H1 (cell line): ENCODE results near the gene FKBP2. TPM values are rescaled to one million over a fixed set of nuclear protein-coding genes. Genes with fewer than 3 reads are reported as not detected.

ENCODE experiments used
- CTCF ChIA-PET: fragments of 300-600 bp; sonication (Branson Sonifier 250); formaldehyde crosslinking; loops from one replicate; lab custom pipeline; 2021; ENCODE audit not compliant: partially characterized antibody; lab: Charles Lee
- POLR2A ChIA-PET: fragments of 300-600 bp; sonication (Branson Sonifier 250); formaldehyde crosslinking; loops from one replicate; lab custom pipeline; 2021; ENCODE audit warnings: inconsistent platforms; ENCODE audit not compliant: partially characterized antibody; lab: Charles Lee
- DNase-seq, 2 experiments: peaks; one replicate each; pipeline versions ENCODE4 v3.0.0 to v3.0.0-alpha.2; 2010 to 2022; ENCODE audit warnings: low spot score in 2 of 2, low read depth in 1 of 2, mixed read lengths in 1 of 2
- FAIRE-seq: peaks from 2 replicates; lab custom pipeline; 2011; peaks lifted over from hg19 to GRCh38; lab: Jason Lieb, UNC
- H2AFZ ChIP-seq: 2 replicates; pipeline ENCODE4 v1.8.1; 2012; ENCODE audit warnings: low read length, inconsistent platforms
- H2AK5ac ChIP-seq: 2 replicates; pipeline ENCODE4 v1.6.1; 2013; ENCODE audit warnings: low read depth, low read length
- H2BK120ac ChIP-seq: replicated peaks from 2 replicates; pipeline ENCODE3; 2013; ENCODE audit warnings: low read depth, low read length, inconsistent platforms
- H2BK12ac ChIP-seq: 2 replicates; pipeline ENCODE4 v1.6.1; 2013; ENCODE audit warnings: low read depth, low read length
- H2BK15ac ChIP-seq: 2 replicates; pipeline ENCODE4 v1.6.1; 2013; ENCODE audit warnings: low read length
- H2BK20ac ChIP-seq: 2 replicates; pipeline ENCODE4 v1.6.1; 2013; ENCODE audit warnings: low read length
- H2BK5ac ChIP-seq: 2 replicates; pipeline ENCODE4 v1.6.1; 2013; ENCODE audit warnings: low read depth, low read length
- H3K14ac ChIP-seq: 2 replicates; pipeline ENCODE4 v1.6.1; 2013; ENCODE audit warnings: inconsistent platforms; ENCODE audit not compliant: insufficient read length
- H3K18ac ChIP-seq: 2 replicates; pipeline ENCODE4 v1.6.1; 2013; ENCODE audit warnings: low read length; ENCODE audit errors: extremely low read depth
- H3K23ac ChIP-seq: 2 replicates; pipeline ENCODE4 v1.6.1; 2013; ENCODE audit warnings: inconsistent platforms; ENCODE audit not compliant: insufficient read length
- H3K23me2 ChIP-seq: 2 replicates; pipeline ENCODE4 v1.6.1; 2013; ENCODE audit warnings: low read depth, low read length
- H3K27ac ChIP-seq: 2 replicates; pipeline ENCODE4 v1.6.1; 2011; ENCODE audit warnings: low read depth, low read length, inconsistent platforms
- H3K27me3 ChIP-seq, 4 experiments: replicated peaks in 1 of 4; 1 replicate in 1 of 4; 2 replicates in 3 of 4; pipeline versions ENCODE4 v1.6.1 to v1.8.1; 2011 to 2013; ENCODE audit warnings: low read length in 3 of 4, mild to moderate bottlenecking in 3 of 4, inconsistent platforms in 2 of 4, mixed read lengths in 2 of 4, moderate library complexity in 1 of 4; ENCODE audit not compliant: control insufficient read depth in 3 of 4, insufficient read depth in 3 of 4; ENCODE audit errors: extremely low read depth in 1 of 4
- H3K36me3 ChIP-seq, 4 experiments: 2 replicates each; pipeline versions ENCODE4 v1.6.1 to v1.8.1; 2011 to 2013; ENCODE audit warnings: mild to moderate bottlenecking in 4 of 4, low read length in 3 of 4, moderate library complexity in 2 of 4, control low read depth in 1 of 4, inconsistent platforms in 1 of 4; ENCODE audit not compliant: insufficient read depth in 4 of 4, control insufficient read depth in 2 of 4
- H3K4ac ChIP-seq: replicated peaks from 2 replicates; pipeline ENCODE3; 2013; ENCODE audit warnings: low read length, low read depth, mixed read lengths, inconsistent platforms; ENCODE audit not compliant: insufficient read length
- H3K4me1 ChIP-seq, 4 experiments: replicated peaks in 1 of 4; 1 replicate in 1 of 4; 2 replicates in 3 of 4; pipeline versions ENCODE4 v1.6.1 to v1.8.1; 2011 to 2013; ENCODE audit warnings: low read length in 3 of 4, inconsistent platforms in 2 of 4, mixed read lengths in 1 of 4; ENCODE audit not compliant: insufficient read depth in 4 of 4, control insufficient read depth in 3 of 4
- H3K4me2 ChIP-seq, 2 experiments: 2 replicates each; pipeline versions ENCODE4 v1.6.1 to v1.8.1; 2011 to 2013; ENCODE audit warnings: low read depth in 2 of 2, low read length in 2 of 2, control low read depth in 1 of 2, inconsistent platforms in 1 of 2, mild to moderate bottlenecking in 1 of 2; ENCODE audit not compliant: insufficient read depth in 1 of 2
- H3K4me3 ChIP-seq, 4 experiments: fragments of 200-600, 300-600 bp in 1 of 4; sonication (generic), shearing (Covaris generic), sonication (Bioruptor Twin) in 1 of 4; 2 replicates each; pipeline versions ENCODE4 v1.5.1 to v1.8.1; 2011 to 2016; ENCODE audit warnings: low read length in 4 of 4, low read depth in 3 of 4, control low read depth in 2 of 4, inconsistent platforms in 2 of 4, mild to moderate bottlenecking in 2 of 4, mixed read lengths in 1 of 4, moderate library complexity in 1 of 4; ENCODE audit not compliant: insufficient read depth in 2 of 4; ENCODE audit errors: extremely low read depth in 1 of 4
- H3K56ac ChIP-seq: replicated peaks from 2 replicates; pipeline ENCODE3; 2013; ENCODE audit warnings: low read depth, mild to moderate bottlenecking, mixed read lengths, low read length, inconsistent platforms; ENCODE audit not compliant: insufficient read length
- H3K79me1 ChIP-seq: 2 replicates; pipeline ENCODE4 v1.6.1; 2013; ENCODE audit warnings: low read depth, low read length, control low read depth
- H3K79me2 ChIP-seq, 2 experiments: 2 replicates each; pipeline versions ENCODE4 v1.6.1 to v1.8.1; 2012 to 2013; ENCODE audit warnings: low read length in 2 of 2, mild to moderate bottlenecking in 2 of 2, inconsistent platforms in 1 of 2; ENCODE audit not compliant: insufficient read depth in 2 of 2, control insufficient read depth in 1 of 2
- H3K9ac ChIP-seq, 4 experiments: replicated peaks in 1 of 4; 1 replicate in 1 of 4; 2 replicates in 3 of 4; pipeline versions ENCODE4 v1.6.1 to v1.8.1; 2011 to 2013; ENCODE audit warnings: low read depth in 3 of 4, low read length in 3 of 4, control low read depth in 2 of 4, mild to moderate bottlenecking in 2 of 4, moderate library complexity in 2 of 4, inconsistent platforms in 1 of 4; ENCODE audit errors: extremely low read depth in 1 of 4
- H3K9me3 ChIP-seq, 2 experiments: 2 replicates each; pipeline versions ENCODE4 v1.6.1 to v1.8.1; 2012 to 2013; ENCODE audit warnings: mild to moderate bottlenecking in 2 of 2, moderate library complexity in 2 of 2, control low read depth in 1 of 2, inconsistent platforms in 1 of 2, low read depth in 1 of 2, low read length in 1 of 2, mixed read lengths in 1 of 2; ENCODE audit not compliant: insufficient read depth in 2 of 2
- H4K20me1 ChIP-seq, 2 experiments: replicated peaks in 1 of 2; 2 replicates each; pipeline versions ENCODE3 to v1.8.1; 2011 to 2013; ENCODE audit warnings: inconsistent platforms in 2 of 2, low read length in 2 of 2, mild to moderate bottlenecking in 1 of 2; ENCODE audit not compliant: insufficient read depth in 2 of 2, control insufficient read depth in 1 of 2
- H4K5ac ChIP-seq: 2 replicates; pipeline ENCODE4 v1.6.1; 2013; ENCODE audit warnings: low read length, low read depth, mixed read lengths, inconsistent platforms; ENCODE audit not compliant: insufficient read length
- H4K8ac ChIP-seq: 2 replicates; pipeline ENCODE4 v1.8.0; 2013; ENCODE audit warnings: mild to moderate bottlenecking, moderate library complexity, low read length, inconsistent platforms; ENCODE audit not compliant: insufficient read depth; ENCODE audit errors: extremely low read depth
- H4K91ac ChIP-seq: replicated peaks from 2 replicates; pipeline ENCODE3; 2013; ENCODE audit warnings: low read length, mixed read lengths, inconsistent platforms; ENCODE audit not compliant: insufficient read length
- EP300 ChIP-seq, 2 experiments: IDR thresholded peaks; 1 replicate in 1 of 2; 2 replicates in 1 of 2; pipeline ENCODE4 v1.6.1; 2011 to 2012; ENCODE audit warnings: low read depth in 2 of 2, low read length in 2 of 2, mild to moderate bottlenecking in 2 of 2, borderline replicate concordance in 1 of 2, inconsistent platforms in 1 of 2, moderate library complexity in 1 of 2
- RAD21 ChIP-seq, 2 experiments: IDR thresholded peaks in 1 of 2; conservative IDR thresholded peaks in 1 of 2; 2 replicates each; pipeline ENCODE4 v1.6.1; 2011; ENCODE audit warnings: low read depth in 2 of 2, low read length in 2 of 2, improper control_type of control experiment in 1 of 2, inconsistent platforms in 1 of 2, mild to moderate bottlenecking in 1 of 2, moderate library complexity in 1 of 2
- SIN3A ChIP-seq, 2 experiments: IDR thresholded peaks in 1 of 2; conservative IDR thresholded peaks in 1 of 2; 2 replicates each; pipeline ENCODE4 v1.6.1; 2011 to 2012; ENCODE audit warnings: low read length in 2 of 2, improper control_type of control experiment in 1 of 2, low read depth in 1 of 2, mild to moderate bottlenecking in 1 of 2
- WGBS, 2 experiments: shearing (Covaris generic) in 1 of 2; methylation state at CpG; one replicate each; pipeline versions ENCODE4 v1.1.6 to v1.1.7; 2013 to 2015; ENCODE audit warnings: low lambda C conversion rate in 2 of 2, mixed read lengths in 2 of 2, inconsistent platforms in 1 of 2, low coverage in 1 of 2, missing lambda C conversion rate in 1 of 2; ENCODE audit not compliant: insufficient replicate concordance in 2 of 2, insufficient coverage in 1 of 2, insufficient read length in 1 of 2; ENCODE audit errors: extremely low coverage in 1 of 2, missing lambda C conversion rate in 1 of 2; 5-methylcytosine and 5-hydroxymethylcytosine counted together
- polyA plus RNA-seq, 7 experiments: library from polyadenylated mRNA; depleted of rRNA in 3 of 7; stranded (reverse) in 5 of 7; unstranded in 2 of 7; fragments of >200 nt in 5 of 7; fragments of 200-250 nt in 2 of 7; gene quantifications; 1 replicate in 5 of 7; 2 replicates in 1 of 7; 4 replicates in 1 of 7; pipeline versions ENCODE4 v1.2.1 to v1.2.3, GENCODE V29; 2011 to 2013; ENCODE audit warnings: missing spikeins in 2 of 7, mixed read lengths in 2 of 7
- total RNA-seq: library from RNA; stranded (reverse); fragmentation: NEBNext Ultra II Directional; extraction: Animal tissue kit (Norgen Biotek cat#: 25700); gene quantifications from 2 replicates; pipeline ENCODE4 v1.2.1, GENCODE V29; 2021

The FKBP2 gene
- total and polyA plus RNA-seq, 2 of the 8 experiments (the other 6 are each of a cell fraction or from before 2014, with no cell fraction given), result 41.7 to 52.5 TPM

- Histone ChIP-seq H3K4me2 (peak overlapping the region; percentile 73 to 99), H2BK20ac (0 out of 2 replicates have a peak overlapping the region, but pooled peaks have one; percentile 16), H2AFZ (no peak overlapping the region), H3K9ac (no peak overlapping the region), H4K91ac (peak overlapping the region; percentile 54), H2BK120ac (peak overlapping the region; percentile 18), H3K23me2 (peaks cover 20% of the 10 kb centered on the region), H4K5ac (peak overlapping the region; percentile 12), H3K23ac (no peak overlapping the region), H2BK15ac (peak overlapping the region; percentile 95), H4K20me1 (peaks cover 2 to 17% of the 10 kb centered on the region in 2 experiments), H3K79me1 (peaks cover 6% of the 10 kb centered on the region), H2BK12ac (peak overlapping the region; percentile 82; the same call in 1 of the 2 replicates), H2AK5ac (peak overlapping the region; percentile 32; the same call in 1 of the 2 replicates), H4K8ac (peak overlapping the region; percentile 63; the same call in 1 of the 2 replicates), H3K9me3 (no peaks in the 10 kb centered on the region), H3K79me2 (peaks cover 6 to 27% of the 10 kb centered on the region in 2 experiments; a peak in 3 of 4 replicates), H3K56ac (peak overlapping the region; percentile 5), H3K27me3 (no peaks in the 10 kb centered on the region), H2BK5ac (peak overlapping the region; percentile 88; the same call in 1 of the 2 replicates), H3K18ac (peak overlapping the region; percentile 62), H3K14ac (no peak overlapping the region), H3K27ac (no peak overlapping the region), H3K4ac (peak overlapping the region; percentile 73), H3K4me3 (peak overlapping the region; percentile 56 to 83 (median 70); a peak in 7 of 8 replicates), H3K36me3 (peaks cover 0 to 17% (median 4%) of the 10 kb centered on the region in 4 experiments; a peak in 4 of 8 replicates), H3K4me1 (peaks cover 0 to 45% (median 36%) of the 10 kb centered on the region in 4 experiments; a peak in 6 of 7 replicates)
- no peak for FAIRE-seq
- ChIA-PET POLR2A (interaction anchor here (0.7 to 13.1 kb wide), 18 partner anchors 11 to 331 kb away, joined by 3 to 352 read pairs (median 4); partner anchors contain the start of genes BAD, DNAJC4, ESRRA and FERMT3), CTCF (interaction anchor here (0.8 to 10.0 kb wide), 11 partner anchors 14 to 1007 kb away, joined by 3 to 102 read pairs (median 5); partner anchors contain the start of genes CATSPERZ, ESRRA, FERMT3 and NUDT22)
- 40% methylated on average over 31 of the region's 31 CpGs; no CpG with 5 or more reads in 1 of the 2 experiments for WGBS, 2 experiments
- no peak for DNase-seq
- no peak for TF ChIP-seq EP300 (IDR thresholded peaks at IDR 0.05; ENCODE audit: borderline replicate concordance in 1 of 2, low read depth in 2 of 2, low read length in 2 of 2)
- TF ChIP-seq SIN3A (conservative IDR thresholded peaks at IDR 0.05 in 1 of 2, IDR thresholded peaks at IDR 0.05 in 1 of 2; ENCODE audit: low read depth in 1 of 2, low read length in 2 of 2), result no peak
- no peak for TF ChIP-seq RAD21 (IDR thresholded peaks at IDR 0.05 in 1 of 2, conservative IDR thresholded peaks at IDR 0.05 in 1 of 2; ENCODE audit: low read depth in 2 of 2, low read length in 2 of 2)
These were observed 7.0 kb downstream of the FKBP2 start for GRCh38 chr11:64247729-64248531.
